Islet of Langerhans (tissue), 1 donor: Measurements from ENCODE around the gene GOLIM4.
A peak's percentile ranks its signal among the peaks of the same experiment; 100 is the strongest.

Source experiments
- FAIRE-seq: peaks from one replicate; lab custom pipeline; 2011; peaks lifted over from hg19 to GRCh38; lab: Jason Lieb, UNC

GOLIM4 gene

GRCh38 chr3:168096210-168096652 is 507 bp upstream of the GOLIM4 start:
- peak; percentile 58 for FAIRE-seq

GRCh38 chr3:168094877-168095610 is 680 bp downstream of the GOLIM4 start:
- FAIRE-seq: no peak

GRCh38 chr3:168094580-168094876 is 1.2 kb downstream of the GOLIM4 start:
- no peak for FAIRE-seq

- FAIRE-seq: no peak
These were observed 1.9 kb downstream of the GOLIM4 start for GRCh38 chr3:168093790-168094189.

GRCh38 chr3:168093229-168093628 is 2.5 kb downstream of the GOLIM4 start:
- no peak for FAIRE-seq

- FAIRE-seq: no peak
These were observed 3.8 kb downstream of the GOLIM4 start for GRCh38 chr3:168091941-168092340.

- no peak for FAIRE-seq
These were observed 4.3 kb downstream of the GOLIM4 start for GRCh38 chr3:168091302-168091858.

GRCh38 chr3:168090306-168091085 is 5.2 kb downstream of the GOLIM4 start:
- no peak for FAIRE-seq

GRCh38 chr3:168089179-168089771 is 6.4 kb downstream of the GOLIM4 start:
- FAIRE-seq: no peak

GRCh38 chr3:168088106-168088720 is 7.5 kb downstream of the GOLIM4 start:
- FAIRE-seq: no peak

- no peak for FAIRE-seq
These were observed 8.2 kb downstream of the GOLIM4 start for GRCh38 chr3:168087539-168087938.

GRCh38 chr3:168086541-168087260 is 9.0 kb downstream of the GOLIM4 start:
- FAIRE-seq: no peak

- no peak for FAIRE-seq
These were observed 10.1 kb downstream of the GOLIM4 start for GRCh38 chr3:168085491-168086119.

- FAIRE-seq: no peak
These were observed 11.8 kb downstream of the GOLIM4 start for GRCh38 chr3:168083906-168084305.

GRCh38 chr3:168081856-168082255 is 13.9 kb downstream of the GOLIM4 start:
- FAIRE-seq: no peak

GRCh38 chr3:168081171-168081771 is 14.5 kb downstream of the GOLIM4 start:
- FAIRE-seq: no peak

GRCh38 chr3:168080499-168081170 is 15.1 kb downstream of the GOLIM4 start:
- FAIRE-seq: no peak

- FAIRE-seq: no peak
These were observed 15.7 kb downstream of the GOLIM4 start for GRCh38 chr3:168080022-168080421.

GRCh38 chr3:168077091-168077490 is 18.6 kb downstream of the GOLIM4 start:
- no peak for FAIRE-seq

GRCh38 chr3:168073842-168074605 is 21.7 kb downstream of the GOLIM4 start:
- no peak for FAIRE-seq
